GM18526 (cell line): ENCODE data around the gene TMPRSS3.

Experiments
- POLR2A ChIP-seq: IDR thresholded peaks from 3 replicates; pipeline ENCODE4 v1.6.1; 2011; ENCODE audit not compliant: insufficient read length; ENCODE audit errors: extremely low read depth

Gene TMPRSS3

GRCh38 chr21:42364304-42364865, 31.5 kb downstream of the TMPRSS3 start:
- TF ChIP-seq POLR2A: no peak

- no peak for TF ChIP-seq POLR2A
These were observed 32.5 kb downstream of the TMPRSS3 start for GRCh38 chr21:42363312-42363711.

- no peak for TF ChIP-seq POLR2A
These were observed 33.2 kb downstream of the TMPRSS3 start for GRCh38 chr21:42362700-42363099.

GRCh38 chr21:42362198-42362597, 33.7 kb downstream of the TMPRSS3 start:
- no peak for TF ChIP-seq POLR2A

- TF ChIP-seq POLR2A: no peak
These were observed 34.6 kb downstream of the TMPRSS3 start for GRCh38 chr21:42361286-42361685.

GRCh38 chr21:42360317-42360716, 35.5 kb downstream of the TMPRSS3 start:
- no peak for TF ChIP-seq POLR2A

- no peak for TF ChIP-seq POLR2A
These were observed 36.9 kb downstream of the TMPRSS3 start for GRCh38 chr21:42358937-42359336.

- no peak for TF ChIP-seq POLR2A
These were observed 37.6 kb downstream of the TMPRSS3 start for GRCh38 chr21:42358261-42358660.

- no peak for TF ChIP-seq POLR2A
These were observed 38.5 kb downstream of the TMPRSS3 start for GRCh38 chr21:42357307-42357706.

GRCh38 chr21:42356650-42357049, 39.2 kb downstream of the TMPRSS3 start:
- no peak for TF ChIP-seq POLR2A

GRCh38 chr21:42356046-42356445, 39.8 kb downstream of the TMPRSS3 start:
- no peak for TF ChIP-seq POLR2A

GRCh38 chr21:42353623-42354022, 42.2 kb downstream of the TMPRSS3 start:
- TF ChIP-seq POLR2A: no peak

GRCh38 chr21:42352441-42353095, 43.3 kb downstream of the TMPRSS3 start:
- no peak for TF ChIP-seq POLR2A

- TF ChIP-seq POLR2A: no peak
These were observed 44.0 kb downstream of the TMPRSS3 start for GRCh38 chr21:42351626-42352440.

GRCh38 chr21:42350927-42351426, 44.9 kb downstream of the TMPRSS3 start, which contains the start of gene TFF2:
Gene TFF2 (minus strand): TSS chr21:42350994. CDS start chr21:42350957, 37 bp downstream.
- TF ChIP-seq POLR2A: no peak
